Cardiac muscle cell (in vitro differentiated cells and primary cell): ENCODE data around the gene TNFRSF19. TPM values are rescaled to one million over a fixed set of nuclear protein-coding genes. Genes with fewer than 3 reads are reported as not detected.
A peak's percentile ranks its signal among the peaks of the same experiment; 100 is the strongest.

Experiments used
- DNase-seq, 2 donors: peaks; one replicate each; pipeline versions ENCODE4 v3.0.0 to v3.0.0-alpha.2; 2010 to 2017; ENCODE audit warnings: low read depth in 1 of 2, low spot score in 1 of 2
- H3K27ac ChIP-seq: fragments of 200-600 bp; sonication (generic); 2 replicates; pipeline ENCODE4 v1.5.1; 2016
- H3K27me3 ChIP-seq: fragments of 200-600 bp; sonication (generic); 2 replicates; pipeline ENCODE4 v1.6.0; 2016; ENCODE audit warnings: control low read depth
- H3K36me3 ChIP-seq: fragments of 200-600 bp; sonication (generic); 2 replicates; pipeline ENCODE4 v1.5.1; 2016; ENCODE audit warnings: control low read depth
- H3K4me1 ChIP-seq: fragments of 200-600 bp; sonication (generic); 2 replicates; pipeline ENCODE4 v1.8.1; 2017; ENCODE audit warnings: low read depth, mild to moderate bottlenecking, mixed run types
- H3K4me3 ChIP-seq: fragments of 200-600 bp; sonication (generic); 2 replicates; pipeline ENCODE4 v1.5.1; 2016; ENCODE audit warnings: mild to moderate bottlenecking
- H3K9me3 ChIP-seq: fragments of 200-600 bp; sonication (generic); 2 replicates; pipeline ENCODE4 v1.5.1; 2017; ENCODE audit warnings: low read depth, mild to moderate bottlenecking, control low read depth
- polyA plus RNA-seq: library from polyadenylated mRNA; unstranded; fragments of >200 nt; fragmentation: Nextera tagmentation; extraction: Ambion mirVana; gene quantifications from 2 replicates; pipeline ENCODE4 v1.2.1, GENCODE V29; 2016
- total RNA-seq: library from RNA; depleted of rRNA; stranded (reverse); fragments of >200 nt; gene quantifications from 2 replicates; pipeline ENCODE4 v1.2.3, GENCODE V29; 2016
- TF ChIP-seq, protein P1 (sequence below): IDR thresholded peaks from 2 replicates; pipeline ENCODE4 v1.5.1; 2012; ENCODE audit warnings: low read depth, mild to moderate bottlenecking, low read length

Gene TNFRSF19
- total and polyA plus RNA-seq, 2 experiments from 2014 or later: 91.3 to 139 TPM

DNA sequence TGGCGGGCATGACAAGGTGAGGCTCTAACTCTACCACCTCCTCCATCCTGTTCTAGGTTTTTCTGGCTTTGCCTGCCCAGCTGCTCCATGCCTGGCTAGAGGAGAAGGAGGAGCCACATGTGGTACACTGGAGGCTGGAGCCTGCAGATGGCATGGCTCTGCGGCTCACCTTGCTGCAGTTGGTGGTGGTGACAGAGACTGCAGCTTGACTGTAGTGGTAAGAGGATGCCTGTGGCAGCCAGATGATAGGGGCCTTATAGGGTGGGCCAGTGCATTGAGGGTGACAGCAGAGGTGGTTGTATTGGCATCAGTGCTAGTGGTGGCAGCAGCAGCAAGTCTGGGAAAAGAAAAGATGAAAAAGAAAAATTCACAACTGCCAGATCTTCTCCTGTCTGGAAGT, 146.2 kb downstream of the TNFRSF19 start:
- no peaks in the 10 kb centered on the region for H3K9me3 ChIP-seq
- H3K27ac ChIP-seq: no peak overlapping the region
- H3K36me3 ChIP-seq: no peaks in the 10 kb centered on the region
- no peaks in the 10 kb centered on the region for H3K4me1 ChIP-seq
- H3K27me3 ChIP-seq: no peaks in the 10 kb centered on the region
- TF ChIP-seq, protein P1, sequence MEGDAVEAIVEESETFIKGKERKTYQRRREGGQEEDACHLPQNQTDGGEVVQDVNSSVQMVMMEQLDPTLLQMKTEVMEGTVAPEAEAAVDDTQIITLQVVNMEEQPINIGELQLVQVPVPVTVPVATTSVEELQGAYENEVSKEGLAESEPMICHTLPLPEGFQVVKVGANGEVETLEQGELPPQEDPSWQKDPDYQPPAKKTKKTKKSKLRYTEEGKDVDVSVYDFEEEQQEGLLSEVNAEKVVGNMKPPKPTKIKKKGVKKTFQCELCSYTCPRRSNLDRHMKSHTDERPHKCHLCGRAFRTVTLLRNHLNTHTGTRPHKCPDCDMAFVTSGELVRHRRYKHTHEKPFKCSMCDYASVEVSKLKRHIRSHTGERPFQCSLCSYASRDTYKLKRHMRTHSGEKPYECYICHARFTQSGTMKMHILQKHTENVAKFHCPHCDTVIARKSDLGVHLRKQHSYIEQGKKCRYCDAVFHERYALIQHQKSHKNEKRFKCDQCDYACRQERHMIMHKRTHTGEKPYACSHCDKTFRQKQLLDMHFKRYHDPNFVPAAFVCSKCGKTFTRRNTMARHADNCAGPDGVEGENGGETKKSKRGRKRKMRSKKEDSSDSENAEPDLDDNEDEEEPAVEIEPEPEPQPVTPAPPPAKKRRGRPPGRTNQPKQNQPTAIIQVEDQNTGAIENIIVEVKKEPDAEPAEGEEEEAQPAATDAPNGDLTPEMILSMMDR: no peak
- H3K4me3 ChIP-seq: no peak overlapping the region
- DNase-seq: no peak

GRCh38 chr13:23718996-23719395, 148.8 kb downstream of the TNFRSF19 start:
- Histone ChIP-seq H3K36me3 (no peaks in the 10 kb centered on the region), H3K27ac (no peak overlapping the region), H3K4me1 (no peaks in the 10 kb centered on the region), H3K9me3 (no peaks in the 10 kb centered on the region), H3K27me3 (no peaks in the 10 kb centered on the region), H3K4me3 (no peak overlapping the region)
- TF ChIP-seq, protein P1: no peak
- no peak for DNase-seq

DNA sequence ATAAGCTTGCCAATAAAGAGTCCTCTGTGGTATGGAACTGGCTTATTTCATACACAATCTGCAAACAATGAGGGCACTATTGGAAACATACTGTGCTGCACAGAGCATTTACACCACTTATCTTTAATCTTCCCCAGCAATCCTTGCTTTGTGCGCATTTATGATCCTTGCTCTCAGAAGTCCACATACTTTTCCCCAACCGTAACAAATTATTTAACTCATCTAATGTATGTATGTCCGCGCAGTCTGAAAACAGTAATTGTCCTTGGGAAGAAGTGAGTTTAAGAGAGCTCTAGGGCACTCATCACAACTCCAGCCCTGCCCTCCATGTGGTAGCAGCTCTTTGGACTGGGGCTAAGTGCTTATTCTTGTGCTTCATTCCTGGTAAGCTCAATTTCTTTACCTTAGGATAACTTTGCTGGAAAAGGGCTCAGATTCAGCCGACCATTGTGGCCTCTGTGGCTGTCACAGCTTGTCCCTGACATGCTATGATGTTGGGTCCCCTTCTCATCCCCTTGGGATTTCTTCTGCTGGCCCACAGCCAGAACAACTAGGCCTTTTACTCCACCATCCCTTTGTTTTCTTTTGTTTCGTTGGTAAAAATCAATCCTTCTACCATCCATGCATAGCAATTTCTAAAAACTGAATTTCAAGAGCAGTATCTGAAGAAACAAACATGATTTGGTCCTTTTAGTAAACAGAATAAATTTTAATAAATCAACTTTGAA, 152.7 kb downstream of the TNFRSF19 start:
- no peak overlapping the region for H3K27ac ChIP-seq
- no peaks in the 10 kb centered on the region for H3K9me3 ChIP-seq
- no peak overlapping the region for H3K4me3 ChIP-seq
- DNase-seq: no peak
- H3K4me1 ChIP-seq: no peaks in the 10 kb centered on the region
- no peaks in the 10 kb centered on the region for H3K27me3 ChIP-seq
- no peaks in the 10 kb centered on the region for H3K36me3 ChIP-seq
- TF ChIP-seq, protein P1: no peak

DNA sequence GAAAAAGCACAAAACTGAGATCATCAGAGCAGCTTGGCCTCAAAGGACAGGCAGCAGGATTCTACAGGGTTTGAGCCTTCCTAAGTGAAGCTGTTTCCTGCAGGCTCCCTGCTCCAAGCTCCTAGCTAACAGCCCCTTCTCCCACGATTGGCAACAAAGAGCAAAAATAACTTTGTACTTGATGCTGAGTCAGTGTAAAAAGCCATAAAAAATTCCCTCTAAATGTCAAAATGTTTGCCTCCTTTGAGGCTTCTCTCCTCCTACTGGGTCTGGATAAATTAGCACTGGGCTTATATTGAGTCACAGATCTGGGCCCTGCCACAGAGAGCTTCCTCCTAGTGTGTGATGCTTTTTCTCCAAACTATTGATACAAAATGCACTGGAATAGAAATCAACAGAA, 153.3 kb downstream of the TNFRSF19 start:
- H3K4me1 ChIP-seq: no peaks in the 10 kb centered on the region

DNA sequence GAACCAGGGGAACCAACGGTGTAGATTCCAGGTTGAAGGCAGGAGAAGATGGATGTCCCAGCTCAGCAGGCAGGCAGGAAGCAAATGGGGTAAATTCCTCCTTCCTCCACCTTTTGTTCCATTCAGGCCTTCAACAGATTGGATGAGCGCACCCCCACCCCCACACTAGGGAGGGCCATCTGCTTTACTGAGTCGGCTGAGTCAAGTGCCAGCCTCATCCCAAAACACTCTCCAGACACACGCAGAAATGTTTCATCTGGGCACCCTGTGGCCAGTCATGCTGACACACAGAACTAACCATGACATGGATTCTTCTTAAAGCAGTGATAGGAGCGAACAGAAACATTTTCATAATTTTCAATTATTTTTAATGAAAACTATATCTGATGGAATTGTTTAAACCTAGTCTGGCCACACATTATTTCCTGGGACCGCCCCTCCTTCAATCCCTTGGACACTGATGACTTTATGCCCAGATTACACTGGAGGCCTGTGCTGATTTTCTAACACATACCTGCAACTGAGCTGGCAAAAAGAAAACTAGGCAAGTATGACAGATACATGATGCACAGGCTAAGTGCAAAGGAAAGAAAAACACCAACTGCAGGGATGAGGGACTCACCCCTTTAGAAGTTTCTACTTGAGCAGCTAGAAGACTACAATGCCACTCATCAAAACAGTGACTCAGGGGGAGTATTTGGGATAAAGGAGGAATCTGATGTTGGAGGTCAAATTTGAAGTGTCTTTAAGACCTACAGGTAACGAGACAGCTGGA, 154.2 kb downstream of the TNFRSF19 start:
- DNase-seq: no peak
- no peak overlapping the region for H3K4me3 ChIP-seq
- H3K27me3 ChIP-seq: no peaks in the 10 kb centered on the region
- H3K9me3 ChIP-seq: no peaks in the 10 kb centered on the region
- H3K4me1 ChIP-seq: no peaks in the 10 kb centered on the region
- H3K27ac ChIP-seq: no peak overlapping the region
- TF ChIP-seq, protein P1: no peak
- no peaks in the 10 kb centered on the region for H3K36me3 ChIP-seq

More for the DNA sequence above, 153.3 kb downstream of the TNFRSF19 start:
- Histone ChIP-seq H3K36me3 (no peaks in the 10 kb centered on the region), H3K4me3 (no peak overlapping the region), H3K9me3 (no peaks in the 10 kb centered on the region), H3K27me3 (no peaks in the 10 kb centered on the region), H3K27ac (no peak overlapping the region)
- peak in 1 of 2 donors; percentile 53 for DNase-seq
- TF ChIP-seq, protein P1: no peak

Other genes starting within 250 kb of the TNFRSF19 start
- gene SACS, start 136.7 kb upstream of the TNFRSF19 start, total RNA-seq: 21.8 and 34.9 TPM in 2 replicates
- gene SACS, start 136.7 kb upstream of the TNFRSF19 start, polyA plus RNA-seq: 5.1 and 22.0 TPM in 2 replicates